Activated CD8-positive, alpha-beta memory T cell treated with anti-CD3 and anti-CD28 coated beads for 1 hour (primary cell): ENCODE data around the gene RPL18A.

Experiments
- DNase-seq, 2 donors: peaks; one replicate each; pipeline ENCODE4 v3.0.0-alpha.2; 2020; ENCODE audit warnings: low read depth in 1 of 2; ENCODE audit errors: extremely low read depth in 1 of 2

Gene RPL18A

DNA sequence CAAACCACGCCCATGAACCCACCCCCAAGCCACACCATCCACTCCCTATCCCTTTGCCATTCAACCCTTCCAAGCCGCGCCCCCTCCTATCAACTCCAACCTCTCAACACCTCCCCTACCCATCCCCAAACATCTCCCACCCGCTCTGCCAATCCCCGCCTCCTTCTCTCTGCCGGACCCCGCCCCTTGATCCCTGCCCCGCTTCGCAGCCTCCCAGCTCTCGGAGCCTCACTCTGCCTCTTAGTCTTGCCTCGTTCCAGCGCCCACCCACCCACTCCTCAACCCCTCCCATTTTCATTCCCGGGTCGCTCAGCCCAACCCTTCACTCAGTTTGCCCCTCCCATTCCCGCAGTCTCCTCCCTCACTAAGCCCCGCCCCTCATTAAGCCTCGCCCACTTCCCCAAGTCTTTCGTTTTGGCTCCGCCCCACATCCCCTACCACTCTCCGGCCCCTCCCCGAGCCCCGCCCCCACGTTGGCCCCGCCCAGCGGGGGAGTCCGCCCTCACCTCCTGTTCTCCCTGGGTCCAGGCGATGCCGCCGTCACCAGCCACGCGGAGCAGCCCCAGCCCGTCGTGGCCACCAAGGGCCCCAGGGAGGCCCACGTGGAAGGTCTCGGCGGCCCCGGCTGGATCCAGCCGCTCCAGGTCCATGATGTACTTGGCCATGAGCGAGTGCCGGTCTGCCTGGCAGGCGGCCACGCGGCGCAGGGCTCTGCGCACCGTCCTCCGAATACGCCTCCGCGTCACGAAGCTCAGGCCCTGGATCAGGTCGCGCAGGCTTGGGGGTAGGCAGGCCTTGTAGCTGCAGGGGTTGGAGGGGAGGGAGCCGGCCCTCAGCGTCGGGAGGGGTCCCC, 17.7 kb upstream of the RPL18A start:
- DNase-seq = peak in 1 of 2 donors; percentile 39

DNA sequence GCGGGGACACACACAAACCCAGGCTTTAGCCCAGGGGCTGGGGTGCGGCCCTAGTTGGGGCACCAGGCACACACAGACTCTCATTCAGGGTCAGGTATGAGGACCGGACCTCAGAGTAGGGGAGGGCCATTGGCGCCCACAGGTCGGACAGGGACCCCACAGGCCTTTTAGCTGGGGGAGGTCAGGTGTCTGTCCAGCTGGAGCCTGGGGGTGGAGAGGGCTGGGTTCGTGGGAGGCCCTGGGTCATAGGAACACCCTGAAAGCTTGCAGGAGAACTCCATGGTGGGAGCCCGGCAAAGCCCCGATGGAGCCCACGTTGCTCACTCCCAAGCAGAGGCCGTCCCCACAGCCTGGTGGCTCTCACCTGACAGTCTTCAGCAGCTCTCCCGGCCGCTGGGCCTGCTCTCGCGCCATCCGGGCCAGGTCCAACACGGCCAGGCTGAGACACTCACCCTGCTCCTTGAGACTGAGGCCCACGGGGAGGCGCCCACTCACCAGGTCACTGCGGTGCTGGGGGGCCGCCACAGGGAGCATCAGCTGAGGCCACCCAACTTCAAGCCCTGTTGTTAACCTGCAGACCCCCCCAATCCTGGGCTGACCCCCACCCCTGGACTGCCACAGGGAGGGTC, 16.9 kb upstream of the RPL18A start:
- DNase-seq = no peak

- DNase-seq = no peak
Observed at GRCh38 chr19:17843292-17843827, 16.4 kb upstream of the RPL18A start.

GRCh38 chr19:17843908-17844490, 15.7 kb upstream of the RPL18A start:
- DNase-seq = no peak

- DNase-seq = peak in 1 of 2 donors; percentile 20
Observed at GRCh38 chr19:17846146-17846545, 13.6 kb upstream of the RPL18A start.

DNA sequence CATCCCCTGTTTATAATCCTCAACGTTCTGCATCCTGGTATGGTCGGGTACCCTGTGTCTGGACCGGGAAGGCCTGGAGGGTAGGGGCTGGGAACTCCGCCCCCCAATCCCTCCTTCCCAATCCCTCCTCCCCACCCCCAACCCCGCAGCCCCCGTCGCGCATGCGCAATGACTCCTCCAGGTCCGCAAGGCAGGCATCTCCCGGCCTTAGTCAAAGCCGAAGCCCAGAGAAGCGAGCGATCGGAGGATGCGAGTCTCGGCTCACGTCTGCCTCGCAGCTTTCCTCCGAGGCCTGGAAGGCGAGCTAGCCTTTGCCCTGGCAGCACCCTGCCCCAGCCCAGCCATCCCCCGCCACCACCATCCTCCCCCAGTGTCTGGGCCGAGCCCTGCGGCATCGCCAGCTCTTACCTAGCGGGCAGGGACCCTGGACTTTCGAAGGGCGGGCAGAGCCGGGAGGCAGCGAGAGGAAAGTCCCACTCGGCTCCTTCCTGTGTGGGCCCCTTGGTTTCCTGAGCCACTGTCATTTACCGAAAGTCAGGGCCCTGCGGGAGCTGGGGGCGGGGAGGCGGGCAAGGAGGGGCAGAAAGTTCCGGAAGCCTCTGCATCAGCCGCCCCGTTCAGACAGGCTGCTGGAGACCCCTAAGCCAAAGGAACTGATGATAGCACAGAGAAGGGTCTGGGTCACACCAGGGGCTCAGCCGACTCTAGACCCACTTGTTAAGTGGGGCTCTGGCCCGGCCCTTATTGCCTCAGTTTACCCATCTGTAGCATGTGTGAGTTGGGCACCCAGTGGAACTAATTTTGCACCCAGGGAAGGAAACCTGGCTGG, 12.0 kb upstream of the RPL18A start, which contains the start of gene JAK3:
Gene JAK3 (minus strand): TSS at position 445 of the 829 bp plus-strand sequence. CDS start 3,565 bp downstream, outside the sequence.
- peak; percentile 59 to 77 for DNase-seq

DNA sequence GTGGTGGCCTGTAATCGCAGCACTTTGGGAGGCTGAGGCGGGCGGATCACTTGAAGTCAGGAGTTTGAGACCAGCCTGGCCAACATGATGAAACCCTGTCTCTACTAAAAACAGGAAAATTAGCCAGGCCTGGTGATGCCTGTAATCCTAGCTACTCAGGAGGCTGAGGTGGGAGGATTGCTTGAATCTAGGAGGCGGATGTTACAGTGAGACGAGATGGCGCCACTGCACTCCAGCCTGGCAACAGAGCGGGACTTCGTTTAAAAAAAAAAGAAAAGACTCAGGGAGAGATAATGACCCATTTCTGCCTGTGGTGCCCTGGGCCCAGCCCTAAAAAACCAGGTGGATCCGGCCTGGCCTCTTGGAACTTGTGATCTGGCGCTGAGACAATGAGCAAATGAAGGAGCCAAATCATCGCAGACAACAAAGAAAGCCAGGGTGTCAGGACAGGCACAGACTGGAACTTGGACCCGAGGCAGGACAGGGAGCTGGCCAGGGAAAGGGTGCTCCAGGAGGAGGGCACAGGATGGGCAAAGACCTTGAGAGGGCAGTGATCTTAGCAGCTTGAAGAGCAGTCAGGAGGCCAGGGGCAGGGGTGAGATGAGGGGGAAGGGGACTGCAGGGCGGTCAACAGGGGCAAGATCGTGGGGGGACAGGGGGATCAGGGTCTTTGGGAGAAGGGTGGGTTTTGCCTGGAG, 11.0 kb upstream of the RPL18A start:
- DNase-seq = no peak

DNA sequence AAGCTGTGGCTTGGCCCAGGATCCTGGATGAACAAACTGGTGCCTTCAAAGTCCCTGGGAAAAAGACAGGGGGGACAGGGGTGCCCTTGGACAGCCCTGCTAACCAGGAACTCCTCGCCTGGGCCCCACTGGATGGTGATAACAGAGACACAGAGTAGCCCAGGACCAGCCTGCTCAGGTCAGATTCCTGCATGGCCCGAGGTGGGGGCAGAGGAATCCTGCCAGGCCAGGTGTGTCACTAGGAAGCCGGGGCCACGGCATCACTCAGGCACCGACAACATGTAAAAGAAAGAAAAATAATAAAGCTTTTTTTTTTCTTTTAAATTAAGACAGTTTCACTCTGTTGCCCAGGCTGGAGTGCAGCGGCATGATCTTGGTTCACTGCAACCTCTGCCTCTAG, 5.6 kb upstream of the RPL18A start:
- no peak for DNase-seq

- DNase-seq = peak; percentile 80 to 88
Observed at GRCh38 chr19:17855280-17856152, 4.2 kb upstream of the RPL18A start.

DNA sequence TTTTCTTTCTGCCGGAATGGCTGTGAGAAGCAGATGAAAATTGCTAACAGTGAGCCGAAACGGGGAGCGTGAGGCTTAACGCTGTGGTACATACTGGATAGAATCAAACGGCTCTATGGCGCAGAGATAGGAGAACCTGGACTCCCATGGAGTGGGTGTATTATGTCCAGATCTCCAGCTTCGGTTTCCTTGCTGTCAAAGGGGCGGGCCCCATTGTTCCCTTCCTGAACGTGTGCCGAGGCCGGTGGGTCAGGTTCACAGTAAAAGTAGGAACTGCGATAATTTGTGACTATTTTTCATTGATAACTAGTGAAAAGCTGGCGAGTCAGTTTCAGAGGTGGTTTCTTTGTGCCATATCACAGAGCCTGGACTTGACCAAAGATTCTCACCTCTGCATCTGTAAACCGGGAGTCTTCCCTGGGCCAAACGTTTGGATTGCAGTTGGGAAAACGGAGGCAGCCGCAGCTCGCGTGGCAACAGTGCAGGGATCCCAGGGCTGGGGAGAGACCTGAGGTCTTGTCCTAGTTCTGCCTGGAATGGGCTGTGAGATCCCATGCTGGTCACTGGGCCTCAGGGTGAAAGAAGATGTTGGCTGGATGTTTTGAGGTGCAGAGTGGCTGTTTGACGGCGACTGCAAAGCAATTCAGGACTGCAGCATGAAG, 752 bp downstream of the RPL18A start:
- no peak for DNase-seq

DNA sequence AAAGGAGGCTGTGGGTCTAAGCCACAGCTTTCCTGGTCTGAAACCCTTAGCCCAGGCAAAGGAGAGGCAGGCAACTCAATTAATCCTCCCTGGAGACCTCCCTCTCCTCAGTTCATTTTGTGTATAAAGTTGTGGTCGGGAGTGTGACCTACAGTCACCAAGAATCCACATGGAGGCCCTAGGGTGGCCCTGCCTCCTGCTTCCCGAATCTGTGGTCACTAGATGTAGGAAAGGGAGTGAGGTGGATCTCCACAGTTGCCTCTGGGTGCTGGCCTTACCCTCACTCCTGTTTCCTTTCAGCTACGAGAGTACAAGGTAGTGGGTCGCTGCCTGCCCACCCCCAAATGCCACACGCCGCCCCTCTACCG, 1.3 kb downstream of the RPL18A start:
- no peak for DNase-seq

- no peak for DNase-seq
Observed at GRCh38 chr19:17861542-17862402, 2.1 kb downstream of the RPL18A start.

GRCh38 chr19:17862711-17863519, 3.2 kb downstream of the RPL18A start:
- no peak for DNase-seq

DNA sequence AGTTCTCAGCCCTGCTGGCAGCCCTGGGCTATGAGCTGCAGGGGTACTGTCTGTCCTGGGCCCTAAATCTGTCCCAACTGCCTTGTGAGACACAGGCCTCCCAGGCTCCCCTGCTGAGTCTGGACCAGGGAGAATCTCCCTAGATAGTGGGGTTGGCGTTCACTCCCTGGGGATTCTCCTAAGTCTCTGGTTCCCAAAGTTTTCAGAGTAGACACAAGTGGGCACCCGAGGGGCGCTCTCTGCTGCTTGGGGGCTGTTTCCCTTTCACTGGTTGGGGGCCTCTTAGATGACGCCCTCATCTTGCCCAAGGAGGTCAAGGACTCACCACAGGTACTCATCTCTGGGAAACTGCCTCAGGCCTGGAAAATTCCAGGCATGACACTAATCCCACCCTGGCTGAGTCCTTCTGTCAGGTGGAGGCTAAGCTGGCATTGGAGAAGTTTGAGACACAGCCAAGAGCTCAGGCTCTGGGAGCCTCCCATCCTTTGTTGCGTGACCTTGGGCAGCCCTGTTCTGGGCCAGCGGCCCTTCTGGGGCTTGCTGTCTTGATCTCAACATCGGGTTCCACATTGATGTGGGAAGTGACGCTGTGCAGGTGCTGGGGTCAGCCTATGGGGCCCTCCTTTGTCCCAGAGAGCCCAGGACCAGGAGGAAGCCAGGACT, 3.9 kb downstream of the RPL18A start:
- no peak for DNase-seq

GRCh38 chr19:17865364-17866311, 5.9 kb downstream of the RPL18A start:
- no peak for DNase-seq
